ENCODE results near the gene SPTLC3. TPM values are rescaled to one million over a fixed set of nuclear protein-coding genes. Genes with fewer than 3 reads are reported as not detected.
A peak's percentile ranks its signal among the peaks of the same experiment; 100 is the strongest.

The SPTLC3 gene
- total and polyA plus RNA-seq, 2 donors: 3.1 to 28.1 TPM

GRCh38 chr20:13006825-13007224 is 1.9 kb upstream of the SPTLC3 start:
- no peak overlapping the region for H3K4me3 ChIP-seq (ENCODE audit: low read depth, low read length)
- no peak overlapping the region for H3K27ac ChIP-seq (ENCODE audit: low read depth)
- WGBS: 88% methylated on average over 3 of the region's 3 CpGs
- no peak for DNase-seq (ENCODE audit: extremely low spot score)
- peaks cover 1% of the 10 kb centered on the region for H3K4me1 ChIP-seq (ENCODE audit: insufficient read depth)
- H3K36me3 ChIP-seq (ENCODE audit: insufficient read depth): no peaks in the 10 kb centered on the region

- H3K4me1 ChIP-seq (ENCODE audit: insufficient read depth): peaks cover 1% of the 10 kb centered on the region
- DNase-seq (ENCODE audit: extremely low spot score): no peak
- 79% methylated on average over 3 of the region's 3 CpGs for WGBS
- no peak overlapping the region for H3K27ac ChIP-seq (ENCODE audit: low read depth)
- H3K36me3 ChIP-seq (ENCODE audit: insufficient read depth): no peaks in the 10 kb centered on the region
- H3K4me3 ChIP-seq (ENCODE audit: low read depth, low read length): no peak overlapping the region
Measured at GRCh38 chr20:13007596-13007995, 1.2 kb upstream of the SPTLC3 start.

- Histone ChIP-seq H3K4me1 (ENCODE audit: insufficient read depth) (peaks cover 1% of the 10 kb centered on the region), H3K36me3 (ENCODE audit: insufficient read depth) (no peaks in the 10 kb centered on the region), H3K27ac (ENCODE audit: low read depth) (peak overlapping the region; percentile 54), H3K4me3 (ENCODE audit: low read depth, low read length) (peak overlapping the region; percentile 50)
- WGBS: 5% methylated on average over 6 of the region's 6 CpGs
- peak; percentile 80 for DNase-seq (ENCODE audit: extremely low spot score)
Measured at GRCh38 chr20:13009682-13010406, 1.1 kb downstream of the SPTLC3 start.

GRCh38 chr20:13012886-13013285 is 4.1 kb downstream of the SPTLC3 start:
- no peak overlapping the region for H3K4me3 ChIP-seq (ENCODE audit: low read depth, low read length)
- 85% methylated on average over 1 of the region's 1 CpG for WGBS
- H3K27ac ChIP-seq (ENCODE audit: low read depth): no peak overlapping the region
- no peak for DNase-seq (ENCODE audit: extremely low spot score)
- no peaks in the 10 kb centered on the region for H3K36me3 ChIP-seq (ENCODE audit: insufficient read depth)
- peaks cover 1% of the 10 kb centered on the region for H3K4me1 ChIP-seq (ENCODE audit: insufficient read depth)

GRCh38 chr20:13013411-13013810 is 4.6 kb downstream of the SPTLC3 start:
- H3K4me1 ChIP-seq (ENCODE audit: insufficient read depth): peaks cover 1% of the 10 kb centered on the region
- DNase-seq (ENCODE audit: extremely low spot score): no peak
- 71% methylated on average over 1 of the region's 1 CpG for WGBS

GRCh38 chr20:13017235-13017634 is 8.5 kb downstream of the SPTLC3 start:
- WGBS: 35% methylated on average over 1 of the region's 1 CpG
- Histone ChIP-seq H3K36me3 (ENCODE audit: insufficient read depth) (no peaks in the 10 kb centered on the region), H3K4me1 (ENCODE audit: insufficient read depth) (no peaks in the 10 kb centered on the region), H3K27ac (ENCODE audit: low read depth) (no peak overlapping the region), H3K4me3 (ENCODE audit: low read depth, low read length) (no peak overlapping the region)
- DNase-seq (ENCODE audit: extremely low spot score): no peak

More at GRCh38 chr20:13013411-13013810, 4.6 kb downstream of the SPTLC3 start:
- no peak overlapping the region for H3K27ac ChIP-seq (ENCODE audit: low read depth)
- H3K36me3 ChIP-seq (ENCODE audit: insufficient read depth): no peaks in the 10 kb centered on the region
- H3K4me3 ChIP-seq (ENCODE audit: low read depth, low read length): no peak overlapping the region

- no peak for DNase-seq (ENCODE audit: extremely low spot score)
- H3K4me1 ChIP-seq (ENCODE audit: insufficient read depth): no peaks in the 10 kb centered on the region
- no peaks in the 10 kb centered on the region for H3K36me3 ChIP-seq (ENCODE audit: insufficient read depth)
- 68% methylated on average over 2 of the region's 2 CpGs for WGBS
- H3K4me3 ChIP-seq (ENCODE audit: low read depth, low read length): no peak overlapping the region
- no peak overlapping the region for H3K27ac ChIP-seq (ENCODE audit: low read depth)
Measured at GRCh38 chr20:13017883-13018535, 9.2 kb downstream of the SPTLC3 start.

GRCh38 chr20:13021205-13021970 is 12.6 kb downstream of the SPTLC3 start:
- DNase-seq (ENCODE audit: extremely low spot score): no peak
- Histone ChIP-seq H3K27ac (ENCODE audit: low read depth) (no peak overlapping the region), H3K4me3 (ENCODE audit: low read depth, low read length) (no peak overlapping the region), H3K4me1 (ENCODE audit: insufficient read depth) (no peaks in the 10 kb centered on the region), H3K36me3 (ENCODE audit: insufficient read depth) (no peaks in the 10 kb centered on the region)
- WGBS: 94% methylated on average over 5 of the region's 5 CpGs

GRCh38 chr20:13022401-13023155 is 13.8 kb downstream of the SPTLC3 start:
- Histone ChIP-seq H3K36me3 (ENCODE audit: insufficient read depth) (no peaks in the 10 kb centered on the region), H3K27ac (ENCODE audit: low read depth) (no peak overlapping the region), H3K4me3 (ENCODE audit: low read depth, low read length) (no peak overlapping the region), H3K4me1 (ENCODE audit: insufficient read depth) (no peaks in the 10 kb centered on the region)
- WGBS: 74% methylated on average over 4 of the region's 4 CpGs
- DNase-seq (ENCODE audit: extremely low spot score): no peak

- DNase-seq (ENCODE audit: extremely low spot score): no peak
- H3K36me3 ChIP-seq (ENCODE audit: insufficient read depth): no peaks in the 10 kb centered on the region
- WGBS: 57% methylated on average over 2 of the region's 2 CpGs
- H3K4me1 ChIP-seq (ENCODE audit: insufficient read depth): no peaks in the 10 kb centered on the region
- no peak overlapping the region for H3K4me3 ChIP-seq (ENCODE audit: low read depth, low read length)
- no peak overlapping the region for H3K27ac ChIP-seq (ENCODE audit: low read depth)
Measured at GRCh38 chr20:13024596-13024995, 15.8 kb downstream of the SPTLC3 start.

- H3K27ac ChIP-seq (ENCODE audit: low read depth): no peak overlapping the region
- DNase-seq (ENCODE audit: extremely low spot score): no peak
- 100% methylated on average over 1 of the region's 1 CpG for WGBS
- no peak overlapping the region for H3K4me3 ChIP-seq (ENCODE audit: low read depth, low read length)
- H3K4me1 ChIP-seq (ENCODE audit: insufficient read depth): peaks cover 3% of the 10 kb centered on the region
- no peaks in the 10 kb centered on the region for H3K36me3 ChIP-seq (ENCODE audit: insufficient read depth)
Measured at GRCh38 chr20:13025181-13025580, 16.4 kb downstream of the SPTLC3 start.

- DNase-seq (ENCODE audit: extremely low spot score): no peak
- H3K36me3 ChIP-seq (ENCODE audit: insufficient read depth): no peaks in the 10 kb centered on the region
Measured at GRCh38 chr20:13028001-13028400, 19.2 kb downstream of the SPTLC3 start.

GRCh38 chr20:13028673-13029072 is 19.9 kb downstream of the SPTLC3 start:
- Histone ChIP-seq H3K36me3 (ENCODE audit: insufficient read depth) (no peaks in the 10 kb centered on the region), H3K4me1 (ENCODE audit: insufficient read depth) (peaks cover 3% of the 10 kb centered on the region), H3K27ac (ENCODE audit: low read depth) (no peak overlapping the region), H3K4me3 (ENCODE audit: low read depth, low read length) (no peak overlapping the region)
- WGBS: 54% methylated on average over 3 of the region's 3 CpGs
- DNase-seq (ENCODE audit: extremely low spot score): no peak

More at GRCh38 chr20:13028001-13028400, 19.2 kb downstream of the SPTLC3 start:
- H3K27ac ChIP-seq (ENCODE audit: low read depth): no peak overlapping the region
- peaks cover 3% of the 10 kb centered on the region for H3K4me1 ChIP-seq (ENCODE audit: insufficient read depth)
- H3K4me3 ChIP-seq (ENCODE audit: low read depth, low read length): no peak overlapping the region
- 79% methylated on average over 4 of the region's 4 CpGs for WGBS

All from urinary bladder (tissue), 4 donors.